Ectodermal cell (in vitro differentiated cells): ENCODE measurements around the gene ANO10.
A peak's percentile ranks its signal among the peaks of the same experiment; 100 is the strongest.

ENCODE experiments used
- H3K27ac ChIP-seq: 2 replicates; pipeline ENCODE4 v1.7.0; 2013; ENCODE audit warnings: mild to moderate bottlenecking, low read depth, low read length; ENCODE audit not compliant: insufficient read depth, poor library complexity, severe bottlenecking
- H3K27me3 ChIP-seq: 2 replicates; pipeline ENCODE4 v1.7.0; 2013; ENCODE audit warnings: mild to moderate bottlenecking, low read length; ENCODE audit not compliant: insufficient read depth, control insufficient read depth, poor library complexity, severe bottlenecking
- H3K36me3 ChIP-seq: one replicate; pipeline ENCODE4 v1.7.0; 2013; ENCODE audit warnings: low read length; ENCODE audit not compliant: control insufficient read depth, insufficient read depth
- H3K4me1 ChIP-seq: one replicate; pipeline ENCODE4 v1.7.0; 2013; ENCODE audit warnings: low read length; ENCODE audit not compliant: control insufficient read depth, insufficient read depth
- H3K4me3 ChIP-seq: 2 replicates; pipeline ENCODE4 v1.7.0; 2013; ENCODE audit warnings: low read depth, low read length, control low read depth; ENCODE audit not compliant: insufficient read depth
- H3K9me3 ChIP-seq: 2 replicates; pipeline ENCODE4 v1.7.0; 2013; ENCODE audit warnings: mild to moderate bottlenecking, low read length, moderate library complexity; ENCODE audit not compliant: control insufficient read depth
- WGBS, 2 experiments: methylation state at CpG; one replicate each; pipeline ENCODE4 v1.1.7; 2013; ENCODE audit warnings: missing lambda C conversion rate in 2 of 2; 5-methylcytosine and 5-hydroxymethylcytosine counted together

ANO10 gene

DNA sequence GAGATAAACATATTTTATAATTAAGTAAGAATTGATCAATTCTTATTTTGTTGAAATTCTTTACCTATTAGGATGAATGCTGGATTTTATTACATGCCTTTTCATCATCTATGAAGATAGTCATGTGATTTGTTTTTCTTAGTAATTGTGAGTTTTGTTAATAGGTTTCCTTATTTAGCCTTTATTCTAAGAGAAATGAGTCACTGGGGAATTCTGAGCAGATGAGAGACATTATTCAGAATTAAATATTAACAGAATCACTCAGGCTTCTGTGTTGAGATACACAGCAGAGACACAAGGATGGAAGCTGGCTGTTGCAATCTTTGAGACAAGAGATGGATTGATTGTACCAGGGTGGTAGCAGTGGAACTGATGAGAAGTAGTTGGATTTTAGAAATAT is 7.4 kb upstream of the ANO10 start:
- no peaks in the 10 kb centered on the region for H3K27me3 ChIP-seq
- no peak overlapping the region for H3K4me3 ChIP-seq

GRCh38 chr3:43627360-43627759 is 5.5 kb upstream of the ANO10 start:
- H3K36me3 ChIP-seq, result no peaks in the 10 kb centered on the region
- peaks cover 4% of the 10 kb centered on the region for H3K4me1 ChIP-seq
- 86% methylated on average over 1 of the region's 2 CpGs; no CpG with 5 or more reads in 1 of the 2 experiments for WGBS, 2 experiments
- H3K27ac ChIP-seq, result no peak overlapping the region
- H3K4me3 ChIP-seq, result no peak overlapping the region
- H3K27me3 ChIP-seq, result no peaks in the 10 kb centered on the region
- no peaks in the 10 kb centered on the region for H3K9me3 ChIP-seq

More for the DNA sequence above, 7.4 kb upstream of the ANO10 start:
- no peaks in the 10 kb centered on the region for H3K9me3 ChIP-seq
- no peaks in the 10 kb centered on the region for H3K36me3 ChIP-seq
- H3K27ac ChIP-seq, result no peak overlapping the region
- no peaks in the 10 kb centered on the region for H3K4me1 ChIP-seq

DNA sequence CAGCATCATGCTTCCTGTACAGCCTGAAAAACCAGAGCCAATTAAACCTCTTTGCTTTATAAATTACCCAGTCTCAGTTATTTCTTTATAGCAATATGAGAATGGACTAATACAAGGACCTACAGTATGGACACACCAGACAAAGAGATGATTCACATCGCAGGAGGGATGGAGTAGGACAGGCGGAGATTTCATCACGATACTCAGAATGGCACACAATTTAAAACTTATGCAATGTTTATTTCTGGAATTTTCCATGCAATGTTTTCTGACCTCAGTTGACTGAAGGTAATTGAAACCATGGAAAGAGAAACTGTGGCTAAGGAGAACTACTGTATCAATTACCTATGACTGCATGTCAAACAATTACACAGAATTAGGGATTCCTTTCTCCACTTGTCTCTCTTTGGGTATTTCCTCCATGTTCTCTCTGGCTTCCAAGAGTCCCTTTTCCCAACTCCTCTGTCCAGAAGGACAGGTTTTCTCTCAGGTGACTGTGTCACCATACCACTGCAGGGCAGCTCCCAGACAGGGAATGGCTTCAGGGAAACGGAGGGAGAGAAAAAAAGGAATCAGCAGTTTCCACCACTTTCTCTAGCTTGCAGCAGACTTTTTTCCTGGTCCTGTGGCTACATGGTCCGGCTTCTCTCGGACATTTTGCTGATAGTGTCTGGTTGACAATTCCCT is 3.0 kb upstream of the ANO10 start:
- Histone ChIP-seq H3K27me3 (no peaks in the 10 kb centered on the region), H3K4me3 (no peak overlapping the region), H3K4me1 (peaks cover 4% of the 10 kb centered on the region), H3K27ac (no peak overlapping the region), H3K9me3 (no peaks in the 10 kb centered on the region), H3K36me3 (no peaks in the 10 kb centered on the region)
- 95 to 96% methylated on average over 6 of the region's 6 CpGs for WGBS, 2 experiments

DNA sequence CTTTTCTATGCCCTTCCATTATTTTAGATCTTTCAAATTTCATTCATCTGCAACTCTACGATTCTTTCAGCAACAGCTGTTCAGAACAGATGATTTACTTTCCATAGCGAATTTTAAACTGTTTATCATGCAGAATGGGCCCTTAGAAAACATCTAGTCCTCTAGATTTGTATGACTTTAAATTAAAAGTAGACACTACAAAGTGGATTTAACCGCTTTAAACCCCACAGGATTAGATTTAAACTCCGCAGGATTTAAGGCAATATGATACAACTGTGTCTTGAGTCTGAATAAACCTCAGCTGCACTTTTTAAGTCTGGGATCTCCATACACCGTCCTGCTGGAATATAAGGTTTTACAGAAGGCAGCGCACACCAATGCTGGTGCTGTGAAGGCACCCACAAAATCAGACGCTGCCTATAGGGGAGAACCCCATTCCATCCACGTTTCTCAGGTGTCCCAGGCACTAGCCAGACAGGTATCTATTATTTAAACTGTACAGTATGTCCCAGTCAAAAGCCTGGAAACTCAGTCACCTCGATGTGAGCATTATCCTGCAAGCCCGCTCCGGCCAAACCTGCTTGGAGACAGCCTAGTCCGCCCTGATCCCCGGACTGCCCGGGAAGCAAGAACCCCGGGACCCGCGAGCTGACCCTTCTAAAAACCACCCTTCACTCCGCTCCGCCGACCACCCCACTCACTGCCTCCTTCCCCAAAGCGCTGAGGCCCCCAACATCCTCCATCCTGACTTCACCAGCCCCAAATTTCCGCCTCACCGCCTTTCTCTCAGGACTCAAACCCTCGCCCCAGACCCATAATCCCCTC is 768 bp downstream of the ANO10 start:
- H3K4me3 ChIP-seq, result peak overlapping the region; percentile 89
- no peaks in the 10 kb centered on the region for H3K36me3 ChIP-seq
- no peaks in the 10 kb centered on the region for H3K27me3 ChIP-seq
- WGBS, 2 experiments, result 19 to 20% methylated on average over 24 of the region's 24 CpGs
- peak overlapping the region; percentile 79 for H3K27ac ChIP-seq
- H3K9me3 ChIP-seq, result no peaks in the 10 kb centered on the region
- peaks cover 4% of the 10 kb centered on the region for H3K4me1 ChIP-seq

DNA sequence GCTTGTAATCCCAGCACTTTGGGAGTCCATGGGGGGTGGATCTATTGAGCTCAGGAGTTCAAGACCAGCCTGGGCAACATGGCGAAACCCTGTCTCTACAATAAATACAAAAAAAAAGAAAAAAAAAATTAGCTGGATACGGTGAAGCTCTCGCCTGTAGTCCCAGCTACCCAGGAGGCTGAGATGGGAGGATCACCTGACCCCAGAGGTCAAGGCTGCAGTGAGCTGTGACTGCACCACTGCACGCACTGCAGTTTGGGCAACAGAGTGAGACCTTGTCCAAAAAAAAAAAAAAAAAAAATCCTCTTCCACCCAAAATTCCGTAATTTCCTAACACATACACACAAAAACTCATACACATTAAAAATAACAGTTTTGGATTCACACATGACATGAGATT is 2.2 kb downstream of the ANO10 start:
- Histone ChIP-seq H3K4me1 (peaks cover 4% of the 10 kb centered on the region), H3K27me3 (no peaks in the 10 kb centered on the region), H3K36me3 (no peaks in the 10 kb centered on the region), H3K9me3 (no peaks in the 10 kb centered on the region), H3K4me3 (no peak overlapping the region), H3K27ac (no peak overlapping the region)
- 93 to 94% methylated on average over 5 of the region's 5 CpGs for WGBS, 2 experiments

GRCh38 chr3:43618142-43618541 is 3.7 kb downstream of the ANO10 start:
- no peak overlapping the region for H3K27ac ChIP-seq
- H3K9me3 ChIP-seq, result no peaks in the 10 kb centered on the region
- 89 to 90% methylated on average over 1 of the region's 1 CpG for WGBS, 2 experiments
- no peaks in the 10 kb centered on the region for H3K36me3 ChIP-seq
- no peak overlapping the region for H3K4me3 ChIP-seq
- peaks cover 4% of the 10 kb centered on the region for H3K4me1 ChIP-seq
- no peaks in the 10 kb centered on the region for H3K27me3 ChIP-seq

- no peaks in the 10 kb centered on the region for H3K36me3 ChIP-seq
- no peak overlapping the region for H3K4me3 ChIP-seq
- no peaks in the 10 kb centered on the region for H3K9me3 ChIP-seq
- H3K27ac ChIP-seq, result no peak overlapping the region
- H3K27me3 ChIP-seq, result no peaks in the 10 kb centered on the region
- WGBS, 2 experiments, result 85 to 93% methylated on average over 5 of the region's 5 CpGs
- H3K4me1 ChIP-seq, result peaks cover 2% of the 10 kb centered on the region
Measured at GRCh38 chr3:43616034-43616433, 5.8 kb downstream of the ANO10 start.

DNA sequence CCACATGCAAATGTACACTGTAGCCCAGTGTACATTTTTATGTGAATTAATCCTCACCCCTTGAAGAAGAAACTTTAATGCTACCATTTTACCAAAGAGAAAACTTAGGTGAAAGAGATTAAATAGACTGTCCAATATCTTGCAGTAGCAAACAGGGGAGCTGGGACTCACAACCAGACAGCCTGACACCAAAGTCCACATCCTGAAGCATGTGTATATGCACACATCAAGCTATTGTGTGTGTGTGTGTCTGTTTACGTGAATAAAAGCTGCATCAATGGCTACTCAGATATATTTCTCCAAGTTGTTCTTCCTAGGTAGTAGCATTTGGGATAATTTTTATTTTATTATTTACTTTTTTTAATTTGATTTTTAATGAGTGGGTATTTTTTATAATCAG is 6.7 kb downstream of the ANO10 start:
- Histone ChIP-seq H3K27ac (no peak overlapping the region), H3K4me3 (no peak overlapping the region), H3K27me3 (no peaks in the 10 kb centered on the region), H3K36me3 (no peaks in the 10 kb centered on the region), H3K9me3 (no peaks in the 10 kb centered on the region), H3K4me1 (peaks cover 3% of the 10 kb centered on the region)
- WGBS, 2 experiments, result 80 to 100% methylated on average over 1 of the region's 1 CpG

- Histone ChIP-seq H3K36me3 (no peaks in the 10 kb centered on the region), H3K27ac (no peak overlapping the region), H3K9me3 (no peaks in the 10 kb centered on the region), H3K27me3 (no peaks in the 10 kb centered on the region), H3K4me1 (peaks cover 3% of the 10 kb centered on the region), H3K4me3 (no peak overlapping the region)
- 93 to 97% methylated on average over 5 of the region's 5 CpGs for WGBS, 2 experiments
Measured at GRCh38 chr3:43613976-43614375, 7.8 kb downstream of the ANO10 start.

GRCh38 chr3:43612419-43612818 is 9.4 kb downstream of the ANO10 start:
- Histone ChIP-seq H3K36me3 (no peaks in the 10 kb centered on the region), H3K27me3 (no peaks in the 10 kb centered on the region), H3K9me3 (no peaks in the 10 kb centered on the region), H3K4me1 (peaks cover 3% of the 10 kb centered on the region), H3K27ac (no peak overlapping the region), H3K4me3 (no peak overlapping the region)
